Stimulated activated naive CD4-positive, alpha-beta T cell treated with Interleukin-2 at 50 U/mL for 16 hours (primary cell): Measurements from ENCODE around the gene TMEM190.
"Not testable (repeated sequence)": the region's sequence is repeated elsewhere in the genome, so short reads cannot be mapped to it uniquely, and the experiment has no call there.

Experiments used
- DNase-seq: peaks from one replicate; lab custom pipeline; 2025; lab: John Stamatoyannopoulos, UW

Gene TMEM190

GRCh38 chr19:55390461-55390880 lies 13.8 kb downstream of the TMEM190 start:
- no peak for DNase-seq

GRCh38 chr19:55391191-55391670 lies 14.6 kb downstream of the TMEM190 start:
- no peak for DNase-seq

GRCh38 chr19:55391702-55392615 lies 15.3 kb downstream of the TMEM190 start:
- no peak for DNase-seq

- no peak for DNase-seq
Measured at GRCh38 chr19:55392820-55393761, 16.5 kb downstream of the TMEM190 start.

- DNase-seq: no peak
Measured at GRCh38 chr19:55398200-55398925, 21.7 kb downstream of the TMEM190 start.

GRCh38 chr19:55400281-55401087 lies 23.9 kb downstream of the TMEM190 start:
- no peak for DNase-seq

- not testable (repeated sequence) for DNase-seq
Measured at GRCh38 chr19:55401390-55401789, 24.8 kb downstream of the TMEM190 start.

GRCh38 chr19:55402509-55402908 lies 25.9 kb downstream of the TMEM190 start:
- DNase-seq: no peak

GRCh38 chr19:55405638-55406037 lies 29.0 kb downstream of the TMEM190 start:
- no peak for DNase-seq

GRCh38 chr19:55406091-55406825 lies 29.6 kb downstream of the TMEM190 start:
- DNase-seq: no peak

GRCh38 chr19:55406826-55407549 lies 30.4 kb downstream of the TMEM190 start:
- DNase-seq: peak; percentile 30

GRCh38 chr19:55407550-55407799 lies 30.8 kb downstream of the TMEM190 start, which contains the start of gene UBE2S:
Gene UBE2S, minus strand, starts transcription at chr19:55407788. Its CDS starts 199 bp downstream, at chr19:55407589.
- not testable (repeated sequence) for DNase-seq

- peak; percentile 98 for DNase-seq
Measured at GRCh38 chr19:55407800-55408532, 31.3 kb downstream of the TMEM190 start.

- DNase-seq: no peak
Measured at GRCh38 chr19:55408533-55408872, 31.9 kb downstream of the TMEM190 start.

GRCh38 chr19:55409179-55409578 lies 32.6 kb downstream of the TMEM190 start:
- not testable (repeated sequence) for DNase-seq

- no peak for DNase-seq
Measured at GRCh38 chr19:55410168-55410567, 33.5 kb downstream of the TMEM190 start.

- peak; percentile 17 for DNase-seq
Measured at GRCh38 chr19:55418185-55418584, 41.6 kb downstream of the TMEM190 start.

- no peak for DNase-seq
Measured at GRCh38 chr19:55419103-55419502, 42.5 kb downstream of the TMEM190 start.

GRCh38 chr19:55419624-55420236 lies 43.1 kb downstream of the TMEM190 start:
- DNase-seq: no peak
